ENCODE results near the gene GASK1B. TPM values are rescaled to one million over a fixed set of nuclear protein-coding genes. Genes with fewer than 3 reads are reported as not detected.

Gene GASK1B
- total RNA-seq, 1 donor from 2014 or later = 37.1 TPM

- Mint-ChIP-seq H3K27ac (no peak overlapping the region), H3K27me3 (peaks cover 3% of the 10 kb centered on the region), H3K36me3 (peaks cover 3% of the 10 kb centered on the region), H3K4me1 (ENCODE audit: unreplicated experiment) (peaks cover 3% of the 10 kb centered on the region), H3K4me3 (no peak overlapping the region), H3K9me3 (peaks cover 4% of the 10 kb centered on the region)
- DNase-seq (ENCODE audit: extremely low spot score, unreplicated experiment) = no peak
- TF ChIP-seq CTCF (conservative IDR thresholded peaks at IDR 0.05) = peak; percentile 73
These were observed 20.4 kb upstream of the GASK1B start for GRCh38 chr4:158193171-158193749.

- Mint-ChIP-seq H3K27me3 (peaks cover 3% of the 10 kb centered on the region), H3K27ac (no peak overlapping the region), H3K4me3 (no peak overlapping the region), H3K4me1 (ENCODE audit: unreplicated experiment) (peaks cover 3% of the 10 kb centered on the region), H3K9me3 (peaks cover 4% of the 10 kb centered on the region), H3K36me3 (peaks cover 3% of the 10 kb centered on the region)
- TF ChIP-seq CTCF (conservative IDR thresholded peaks at IDR 0.05) = no peak
- no peak for DNase-seq (ENCODE audit: extremely low spot score, unreplicated experiment)
These were observed 19.8 kb upstream of the GASK1B start for GRCh38 chr4:158192439-158193158.

- peaks cover 3% of the 10 kb centered on the region for H3K27me3 Mint-ChIP-seq
- H3K36me3 Mint-ChIP-seq = peaks cover 3% of the 10 kb centered on the region
- H3K4me1 Mint-ChIP-seq (ENCODE audit: unreplicated experiment) = peaks cover 3% of the 10 kb centered on the region
- no peak overlapping the region for H3K27ac Mint-ChIP-seq
- H3K4me3 Mint-ChIP-seq = no peak overlapping the region
- peaks cover 4% of the 10 kb centered on the region for H3K9me3 Mint-ChIP-seq
- DNase-seq (ENCODE audit: extremely low spot score, unreplicated experiment) = no peak
- no peak for TF ChIP-seq CTCF (conservative IDR thresholded peaks at IDR 0.05)
These were observed 17.9 kb upstream of the GASK1B start for GRCh38 chr4:158190718-158191117.

- peaks cover 4% of the 10 kb centered on the region for H3K9me3 Mint-ChIP-seq
- peaks cover 3% of the 10 kb centered on the region for H3K36me3 Mint-ChIP-seq
- H3K27me3 Mint-ChIP-seq = peaks cover 3% of the 10 kb centered on the region
- H3K27ac Mint-ChIP-seq = no peak overlapping the region
- no peak for TF ChIP-seq CTCF (conservative IDR thresholded peaks at IDR 0.05)
- H3K4me3 Mint-ChIP-seq = no peak overlapping the region
- no peak for DNase-seq (ENCODE audit: extremely low spot score, unreplicated experiment)
- peaks cover 3% of the 10 kb centered on the region for H3K4me1 Mint-ChIP-seq (ENCODE audit: unreplicated experiment)
These were observed 16.6 kb upstream of the GASK1B start for GRCh38 chr4:158189422-158189821.

- Mint-ChIP-seq H3K9me3 (no peaks in the 10 kb centered on the region), H3K36me3 (peaks cover 3% of the 10 kb centered on the region), H3K27ac (no peak overlapping the region), H3K27me3 (no peaks in the 10 kb centered on the region), H3K4me1 (ENCODE audit: unreplicated experiment) (no peaks in the 10 kb centered on the region), H3K4me3 (no peak overlapping the region)
- no peak for DNase-seq (ENCODE audit: extremely low spot score, unreplicated experiment)
- TF ChIP-seq CTCF (conservative IDR thresholded peaks at IDR 0.05) = no peak
These were observed 14.0 kb upstream of the GASK1B start for GRCh38 chr4:158186815-158187214.

Measured in type B pancreatic cell (in vitro differentiated cells).